ENCODE results near the gene TMC8.
"Not testable (repeated sequence)": the region's sequence is repeated elsewhere in the genome, so short reads cannot be mapped to it uniquely, and the experiment has no call there.

TMC8 gene

GRCh38 chr17:78138204-78139060 lies 7.9 kb downstream of the TMC8 start:
- ChIA-PET CTCF (interaction anchor here (0.6 to 2.6 kb wide), 15 partner anchors 8 to 118 kb away, joined by 3 to 9 read pairs (median 5); partner anchors contain the start of genes AFMID, C17orf99 and TK1), POLR2A (interaction anchor here (1.8 kb wide), 1 partner anchor 36 kb away, joined by 9 read pairs; no protein-coding TSS in a partner anchor)
- Histone ChIP-seq H3K9me3 (ENCODE audit: control insufficient read depth, insufficient read depth, low read depth, low read length) (no peaks in the 10 kb centered on the region), H3K4me1 (ENCODE audit: control insufficient read depth, insufficient read depth, low read length) (no peaks in the 10 kb centered on the region), H3K4me3 (ENCODE audit: low read depth, low read length) (no peak overlapping the region), H3K36me3 (ENCODE audit: control insufficient read depth in 2 of 2, insufficient read depth in 1 of 2, low read length in 2 of 2) (no peaks in the 10 kb centered on the region), H3K27ac (ENCODE audit: extremely low read depth, low read depth, low read length) (no peak overlapping the region)
- TF ChIP-seq ZNF596 (tag by site-specific recombination; IDR thresholded peaks at IDR 0.05) (no peak), ZFP69B (tag by site-specific recombination; IDR thresholded peaks at IDR 0.05) (peak; percentile 28; the same call in 1 of the 2 replicates)

- ChIA-PET POLR2A (interaction anchor here (0.6 to 2.1 kb wide), 13 partner anchors 9 to 1672 kb away, joined by 3 to 27 read pairs (median 5); partner anchors contain the start of genes AFMID, TK1, TMC6 and TMC8), CTCF (interaction anchor here (0.6 to 2.5 kb wide), 11 partner anchors 10 to 115 kb away, joined by 3 to 15 read pairs (median 4); partner anchors contain the start of genes AFMID, TK1 and TMC8)
- TF ChIP-seq EGR2 (tag by site-specific recombination; IDR thresholded peaks at IDR 0.05; ENCODE audit: low read depth), result peak; percentile 20; the same call in 1 of the 2 replicates
- peak; percentile 6; the same call in 1 of the 2 replicates for TF ChIP-seq BCL11B (tag by site-specific recombination; IDR thresholded peaks at IDR 0.05; ENCODE audit: low read depth)
- not testable (repeated sequence) for H3K36me3 ChIP-seq (ENCODE audit: control insufficient read depth in 2 of 2, insufficient read depth in 1 of 2, low read length in 2 of 2); H3K9me3 ChIP-seq (ENCODE audit: control insufficient read depth, insufficient read depth, low read depth, low read length); H3K27ac ChIP-seq (ENCODE audit: extremely low read depth, low read depth, low read length); H3K4me3 ChIP-seq (ENCODE audit: low read depth, low read length); H3K4me1 ChIP-seq (ENCODE audit: control insufficient read depth, insufficient read depth, low read length)
Observed at GRCh38 chr17:78139861-78140168, 9.2 kb downstream of the TMC8 start.

GRCh38 chr17:78140169-78141051 lies 9.8 kb downstream of the TMC8 start:
- H3K9me3 ChIP-seq (ENCODE audit: control insufficient read depth, insufficient read depth, low read depth, low read length), result no peaks in the 10 kb centered on the region
- no peaks in the 10 kb centered on the region for H3K36me3 ChIP-seq (ENCODE audit: control insufficient read depth in 2 of 2, insufficient read depth in 1 of 2, low read length in 2 of 2)
- ChIA-PET POLR2A (interaction anchor here (0.6 to 2.1 kb wide), 14 partner anchors 9 to 1673 kb away, joined by 3 to 27 read pairs (median 4); partner anchors contain the start of genes AFMID, TK1, TMC6 and TMC8), CTCF (interaction anchor here (0.6 to 2.5 kb wide), 12 partner anchors 10 to 200 kb away, joined by 3 to 15 read pairs (median 4); partner anchors contain the start of genes AFMID, TK1 and TMC8)
- H3K4me3 ChIP-seq (ENCODE audit: low read depth, low read length), result no peak overlapping the region
- peaks cover 4% of the 10 kb centered on the region for H3K4me1 ChIP-seq (ENCODE audit: control insufficient read depth, insufficient read depth, low read length)
- H3K27ac ChIP-seq (ENCODE audit: extremely low read depth, low read depth, low read length), result no peak overlapping the region; the same call in 1 of the 2 replicates
- TF ChIP-seq ZSCAN16 (tag by site-specific recombination; IDR thresholded peaks at IDR 0.05), result no peak
- TF ChIP-seq ZNF23 (tag by site-specific recombination; IDR thresholded peaks at IDR 0.05; ENCODE audit: borderline replicate concordance), result no peak
- no peak for TF ChIP-seq YY1 (tag by site-specific recombination; IDR thresholded peaks at IDR 0.05)
- no peak for TF ChIP-seq TSHZ1 (tag by site-specific recombination; IDR thresholded peaks at IDR 0.05; ENCODE audit: borderline replicate concordance)
- TF ChIP-seq ZNF580 (tag by site-specific recombination; IDR thresholded peaks at IDR 0.05), result no peak
- peak; percentile 100 for TF ChIP-seq KLF9 (tag by site-specific recombination; IDR thresholded peaks at IDR 0.05; ENCODE audit: low read depth)
- no peak for TF ChIP-seq ZNF211 (tag by site-specific recombination; IDR thresholded peaks at IDR 0.05; ENCODE audit: low read depth)
- TF ChIP-seq REST (tag by site-specific recombination; IDR thresholded peaks at IDR 0.05), result no peak
- TF ChIP-seq ZSCAN30 (tag by site-specific recombination; IDR thresholded peaks at IDR 0.05), result no peak
- no peak for TF ChIP-seq ZNF701 (tag by site-specific recombination; IDR thresholded peaks at IDR 0.05)
- TF ChIP-seq ZNF600 (tag by site-specific recombination; IDR thresholded peaks at IDR 0.05), result no peak
- TF ChIP-seq ZNF175 (tag by site-specific recombination; IDR thresholded peaks at IDR 0.05), result no peak
- no peak for TF ChIP-seq WT1 (tag by site-specific recombination; IDR thresholded peaks at IDR 0.05)
- peak; percentile 55 for TF ChIP-seq ZBTB8A (tag by site-specific recombination; IDR thresholded peaks at IDR 0.05)
- no peak for TF ChIP-seq BCL11B (tag by site-specific recombination; IDR thresholded peaks at IDR 0.05; ENCODE audit: low read depth)
- TF ChIP-seq ZEB2 (tag by site-specific recombination; IDR thresholded peaks at IDR 0.05), result no peak
- no peak for TF ChIP-seq MEIS1 (CRISPR knock-in tag; IDR thresholded peaks at IDR 0.05; ENCODE audit: borderline replicate concordance)
